ENCODE data around the gene SLC10A2.

- no peak for TF ChIP-seq CTCF (IDR thresholded peaks at IDR 0.05; ENCODE audit: insufficient read depth, low read length, poor library complexity, severe bottlenecking)
- TF ChIP-seq EZH2phosphoT487 (conservative IDR thresholded peaks at IDR 0.05; ENCODE audit: low read length): no peak
Measured at GRCh38 chr13:103006641-103007426, 59.4 kb downstream of the SLC10A2 start.

Data from SU-DHL-6 (cell line).